Islet of Langerhans (tissue), 1 donor: ENCODE data around the gene SCARF2.
"Not testable (repeated sequence)": the region's sequence is repeated elsewhere in the genome, so short reads cannot be mapped to it uniquely, and the experiment has no call there.

ENCODE experiments used
- FAIRE-seq: peaks from one replicate; lab custom pipeline; 2011; peaks lifted over from hg19 to GRCh38; lab: Jason Lieb, UNC

The SCARF2 gene, protein sequence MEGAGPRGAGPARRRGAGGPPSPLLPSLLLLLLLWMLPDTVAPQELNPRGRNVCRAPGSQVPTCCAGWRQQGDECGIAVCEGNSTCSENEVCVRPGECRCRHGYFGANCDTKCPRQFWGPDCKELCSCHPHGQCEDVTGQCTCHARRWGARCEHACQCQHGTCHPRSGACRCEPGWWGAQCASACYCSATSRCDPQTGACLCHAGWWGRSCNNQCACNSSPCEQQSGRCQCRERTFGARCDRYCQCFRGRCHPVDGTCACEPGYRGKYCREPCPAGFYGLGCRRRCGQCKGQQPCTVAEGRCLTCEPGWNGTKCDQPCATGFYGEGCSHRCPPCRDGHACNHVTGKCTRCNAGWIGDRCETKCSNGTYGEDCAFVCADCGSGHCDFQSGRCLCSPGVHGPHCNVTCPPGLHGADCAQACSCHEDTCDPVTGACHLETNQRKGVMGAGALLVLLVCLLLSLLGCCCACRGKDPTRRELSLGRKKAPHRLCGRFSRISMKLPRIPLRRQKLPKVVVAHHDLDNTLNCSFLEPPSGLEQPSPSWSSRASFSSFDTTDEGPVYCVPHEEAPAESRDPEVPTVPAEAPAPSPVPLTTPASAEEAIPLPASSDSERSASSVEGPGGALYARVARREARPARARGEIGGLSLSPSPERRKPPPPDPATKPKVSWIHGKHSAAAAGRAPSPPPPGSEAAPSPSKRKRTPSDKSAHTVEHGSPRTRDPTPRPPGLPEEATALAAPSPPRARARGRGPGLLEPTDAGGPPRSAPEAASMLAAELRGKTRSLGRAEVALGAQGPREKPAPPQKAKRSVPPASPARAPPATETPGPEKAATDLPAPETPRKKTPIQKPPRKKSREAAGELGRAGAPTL

DNA sequence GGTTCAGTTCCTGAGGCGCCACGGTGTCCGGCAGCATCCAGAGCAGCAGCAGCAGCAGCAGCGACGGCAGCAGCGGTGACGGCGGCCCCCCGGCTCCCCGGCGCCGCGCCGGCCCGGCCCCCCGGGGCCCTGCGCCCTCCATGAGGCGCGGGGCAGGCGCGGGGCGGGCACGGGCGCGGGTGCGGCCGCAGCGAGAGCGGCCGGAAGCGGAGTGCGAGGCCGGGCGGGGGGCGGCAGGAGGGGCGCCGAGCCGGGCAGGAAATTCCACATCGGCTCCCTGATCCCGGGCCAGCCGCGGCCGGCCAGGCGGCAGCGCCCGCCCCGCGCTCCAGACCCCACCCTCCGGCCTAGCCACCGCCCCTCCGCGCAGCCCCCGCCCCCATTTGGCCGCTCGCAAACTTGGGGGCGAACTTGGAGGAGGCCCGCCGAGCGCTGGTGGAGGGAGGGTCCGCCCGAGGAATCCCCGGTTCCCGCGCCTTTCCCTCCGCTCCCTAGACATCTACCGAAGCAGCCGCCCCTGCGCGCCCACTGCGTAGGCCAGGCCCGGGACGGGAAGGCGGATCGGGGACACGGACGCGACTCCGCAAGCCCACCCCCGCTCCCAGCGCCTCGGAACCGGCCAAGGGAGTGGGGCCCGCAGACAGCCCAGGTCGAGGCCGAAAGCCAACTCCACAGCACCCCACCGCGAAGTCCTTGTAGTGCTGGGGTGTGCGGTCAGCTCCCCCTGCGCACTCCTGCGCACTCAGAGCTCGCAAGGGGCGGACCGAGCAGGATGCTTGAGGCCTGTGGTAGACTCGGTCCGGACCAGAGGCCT lies at the start of gene SCARF2:
Gene SCARF2 (minus strand): TSS at position 213 of the 814 bp plus-strand sequence. CDS start 71 bp downstream, at position 142.
- no peak for FAIRE-seq

DNA sequence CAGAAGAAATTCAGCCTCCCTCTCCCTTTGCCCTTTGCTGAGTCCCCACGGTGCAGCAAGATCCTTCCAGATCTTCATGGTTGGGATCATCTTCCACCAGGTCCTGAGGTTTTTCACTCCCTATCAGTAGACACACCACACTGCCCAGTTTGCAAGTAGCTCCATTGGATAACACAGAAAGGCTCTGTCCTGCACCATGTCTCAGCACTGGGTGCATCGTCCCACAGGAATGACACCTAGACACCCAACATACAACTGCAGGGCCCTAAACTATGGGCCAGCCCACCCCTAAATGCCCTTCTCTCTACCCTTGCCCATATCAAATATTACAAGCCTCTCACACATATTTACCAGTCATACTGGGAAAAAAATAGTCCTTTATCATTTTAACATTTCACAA lies 48.6 kb upstream of the SCARF2 start:
- no peak for FAIRE-seq

DNA sequence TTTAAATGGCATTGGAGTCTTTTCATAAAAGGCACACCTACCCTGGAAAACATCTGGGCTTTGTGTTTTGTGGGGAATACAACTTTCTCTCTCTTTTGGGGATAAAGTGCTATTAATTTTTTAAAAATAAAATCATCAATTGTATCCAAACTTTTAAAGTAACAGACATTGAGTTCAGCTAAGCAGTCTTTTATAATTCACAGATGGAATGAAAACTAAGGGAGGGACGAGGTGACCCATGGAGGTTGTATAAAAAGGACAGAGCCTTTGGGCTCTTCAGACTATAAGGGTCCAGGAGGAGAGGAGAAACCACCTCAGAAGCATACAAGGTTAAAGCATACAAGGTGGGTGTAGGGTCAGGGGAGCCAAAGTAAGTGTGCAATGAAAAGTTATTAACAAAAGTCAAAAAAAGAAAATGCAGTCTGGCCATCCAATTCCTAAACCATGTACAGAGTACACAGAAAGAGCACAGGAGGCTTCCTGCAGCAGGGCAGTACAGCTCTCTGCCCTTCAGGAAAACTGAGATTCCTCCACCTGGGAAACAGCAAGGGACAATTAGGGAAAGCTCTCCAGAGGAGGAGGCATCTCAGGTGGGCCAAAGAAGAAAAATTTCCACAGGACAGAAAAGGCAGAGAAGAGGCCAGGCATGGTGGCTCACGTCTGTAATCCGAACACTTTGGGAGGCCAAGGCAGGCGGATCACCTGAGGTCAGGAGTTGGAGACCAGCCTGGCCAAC lies 47.5 kb upstream of the SCARF2 start:
- FAIRE-seq, result no peak

DNA sequence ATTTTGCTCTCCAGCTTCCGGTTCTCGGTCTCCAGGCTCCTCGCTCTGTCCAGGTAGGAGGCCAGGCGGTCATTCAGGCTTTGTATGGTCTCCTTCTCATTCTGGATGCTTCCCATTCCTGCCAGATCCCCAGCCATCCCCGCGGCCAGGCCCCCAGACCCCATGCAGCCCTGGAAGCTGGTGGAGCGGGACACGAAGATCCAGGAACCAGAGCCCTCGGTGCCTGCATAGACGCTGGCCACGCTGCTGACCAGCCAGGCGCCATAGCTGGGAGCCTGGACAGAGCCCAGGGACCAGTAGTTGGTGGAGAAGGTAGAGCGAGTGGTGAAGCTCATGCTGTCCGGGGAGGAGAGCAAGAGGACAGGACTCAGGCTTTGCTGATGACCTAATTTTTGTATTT lies 46.1 kb upstream of the SCARF2 start:
- FAIRE-seq, result no peak

DNA sequence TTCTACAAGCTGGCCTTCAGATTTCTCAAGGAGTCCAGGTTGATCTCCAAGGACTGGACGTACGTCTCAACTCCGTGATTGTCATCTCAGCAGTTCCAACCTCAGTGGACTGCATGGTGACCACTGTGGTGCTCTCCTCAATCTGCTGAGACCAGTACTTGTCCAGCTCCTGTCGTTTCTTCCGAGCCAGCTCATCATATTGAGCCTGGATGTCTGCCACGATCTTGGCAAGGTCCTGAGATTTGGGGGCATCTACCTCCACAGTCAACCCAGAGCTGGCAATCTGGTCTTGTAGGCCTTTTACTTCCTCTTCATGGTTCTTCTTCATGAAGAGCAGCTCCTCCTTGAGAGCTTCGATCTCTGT lies 45.5 kb upstream of the SCARF2 start:
- not testable (repeated sequence) for FAIRE-seq

DNA sequence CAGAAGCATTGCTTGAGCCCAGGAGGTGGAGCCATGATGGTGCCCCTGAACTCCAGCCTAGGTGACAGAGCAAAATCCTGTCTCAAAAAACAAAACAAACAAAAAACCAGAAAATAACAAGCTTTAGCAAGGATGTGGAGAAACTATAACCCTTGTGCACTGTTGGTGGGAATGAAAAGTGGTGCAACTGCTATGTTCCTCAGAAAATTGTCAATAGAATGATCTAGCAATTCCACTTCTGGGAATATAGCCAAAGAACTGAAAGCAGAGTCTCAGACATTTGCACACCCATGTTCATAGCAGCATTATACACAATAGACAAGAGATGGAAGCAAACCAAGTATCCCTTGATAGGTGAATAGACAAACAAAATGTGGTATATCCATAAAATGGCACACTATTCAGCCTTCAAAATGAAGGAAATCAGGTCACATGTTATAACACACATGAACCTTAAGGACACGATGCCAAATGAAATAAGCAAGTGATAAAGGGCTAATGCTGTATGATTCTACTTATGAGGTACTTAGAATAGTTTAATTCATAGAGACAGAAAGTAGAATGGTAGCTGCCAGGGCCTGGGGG lies 42.1 kb upstream of the SCARF2 start:
- FAIRE-seq, result no peak

DNA sequence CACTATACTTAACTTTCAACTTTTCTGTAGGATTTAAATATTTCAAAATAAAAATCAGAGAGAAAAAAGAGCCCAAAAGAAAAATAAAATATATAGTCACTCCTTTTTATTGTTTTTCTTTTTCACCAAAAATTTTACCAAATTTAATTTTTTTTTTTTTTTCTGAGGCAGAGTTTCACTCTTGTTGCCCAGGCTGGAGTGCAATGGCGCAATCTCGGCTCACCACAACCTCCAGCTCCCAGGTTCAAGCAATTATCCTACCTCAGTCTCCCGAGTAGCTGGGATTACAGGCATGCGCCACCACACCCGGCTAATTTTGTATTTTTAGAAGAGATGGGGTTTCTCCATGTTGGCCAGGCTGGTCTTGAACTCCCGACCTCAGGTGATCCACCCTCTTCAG lies 40.4 kb upstream of the SCARF2 start:
- not testable (repeated sequence) for FAIRE-seq

DNA sequence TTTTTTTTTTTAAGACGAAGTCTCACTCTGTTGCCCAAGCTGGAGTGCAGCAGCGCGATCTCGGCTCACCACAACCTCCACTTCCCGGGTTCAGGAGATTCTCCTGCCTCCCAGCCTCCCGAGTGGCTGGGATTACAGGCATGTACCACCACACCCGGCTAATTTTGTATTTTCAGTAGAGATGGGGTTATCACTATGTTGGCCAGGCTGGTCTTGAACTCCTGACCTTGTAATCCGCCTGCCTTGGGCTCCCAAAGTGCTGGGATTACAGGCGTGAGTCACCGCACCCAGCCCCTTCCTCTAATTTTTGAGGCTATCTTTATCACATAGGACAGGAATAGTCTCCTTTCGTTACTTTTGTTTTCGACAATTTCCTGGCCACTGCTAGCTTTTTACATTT lies 37.9 kb upstream of the SCARF2 start:
- not testable (repeated sequence) for FAIRE-seq

DNA sequence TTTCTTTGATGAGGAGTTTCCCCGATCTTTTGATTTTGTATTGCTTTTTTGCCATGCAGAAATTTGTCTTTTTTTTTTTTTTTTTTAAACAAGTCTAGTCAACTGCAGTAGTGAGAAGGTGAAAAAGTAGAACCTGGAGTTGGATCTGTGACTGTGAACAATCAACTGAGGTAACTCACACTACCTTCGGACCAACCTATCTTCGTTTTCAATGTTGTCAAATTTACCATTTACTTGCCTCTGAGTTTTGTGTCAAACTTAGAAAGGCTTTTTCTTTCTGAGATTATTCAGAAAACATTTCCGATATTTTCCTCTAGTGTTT lies 37.5 kb upstream of the SCARF2 start:
- no peak for FAIRE-seq

DNA sequence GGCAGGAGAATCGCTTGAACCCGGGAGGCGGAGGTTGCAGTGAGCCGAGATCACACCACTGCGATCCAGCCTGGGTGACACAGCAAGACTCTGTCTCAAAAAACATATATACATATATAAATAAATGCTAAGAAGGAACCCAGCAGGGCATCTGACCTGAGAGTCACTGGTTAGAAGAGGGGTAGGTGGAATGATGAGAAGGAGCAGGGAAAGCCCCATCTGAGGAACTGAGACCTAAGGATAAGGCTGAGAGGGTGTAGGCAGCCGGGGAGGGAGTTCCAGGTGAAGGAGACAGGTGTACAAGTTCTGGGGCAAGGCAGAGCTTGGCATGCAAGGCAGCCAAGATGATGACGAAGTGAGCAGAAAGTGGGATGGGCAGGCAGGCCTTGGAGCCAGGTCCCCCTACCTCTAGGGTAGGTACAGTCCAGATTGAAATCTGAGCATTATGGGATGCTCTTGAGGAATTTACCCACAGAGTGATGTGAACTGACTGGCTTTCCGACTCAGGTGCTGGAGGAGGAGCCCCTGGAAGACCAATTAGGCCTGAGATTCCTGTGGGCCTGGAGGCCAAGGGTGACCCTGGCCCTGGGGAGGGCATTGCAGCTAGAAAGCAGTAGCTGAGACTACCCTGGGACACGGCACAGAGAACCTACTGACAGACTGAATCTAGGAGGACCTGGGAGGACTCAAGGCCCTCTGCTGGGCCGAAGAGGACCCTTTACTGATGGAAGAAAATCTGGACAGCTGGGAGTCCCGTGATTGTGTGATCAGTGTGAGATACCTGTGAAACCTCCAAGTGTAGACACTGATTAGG lies 35.2 kb upstream of the SCARF2 start:
- no peak for FAIRE-seq

DNA sequence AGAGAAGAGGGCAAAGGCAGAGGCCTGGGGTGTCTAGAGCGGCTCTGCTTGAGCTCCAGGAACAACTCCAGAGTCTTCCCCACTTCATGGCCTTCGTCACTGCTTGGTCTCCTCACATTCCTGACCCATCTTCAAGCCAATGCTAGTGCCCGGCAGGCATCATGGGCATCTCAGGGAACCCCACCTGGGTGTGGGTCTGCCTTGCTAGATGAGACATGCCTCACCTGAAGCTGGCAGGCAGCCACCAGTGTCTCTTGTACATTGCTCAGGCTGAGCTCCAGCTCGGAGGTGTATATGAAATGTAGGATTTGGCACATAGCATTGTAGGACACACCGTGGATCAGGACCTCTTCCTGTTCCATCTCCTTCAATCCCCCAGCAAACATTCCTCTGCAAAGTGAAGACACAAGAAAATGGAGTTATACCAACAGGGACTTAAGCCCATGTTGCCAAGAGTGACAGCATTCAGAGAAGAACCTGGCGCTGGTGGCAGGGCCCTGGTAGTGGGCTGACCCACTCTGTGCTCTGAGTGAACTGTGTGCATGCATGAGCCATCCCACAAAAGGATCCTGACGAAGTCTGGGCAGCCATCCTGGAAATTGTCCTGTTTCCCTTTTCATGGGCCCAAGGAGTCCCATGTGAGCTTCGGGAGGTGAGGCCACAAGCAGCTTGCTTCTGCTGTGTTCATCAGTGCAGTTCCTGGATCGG lies 33.7 kb upstream of the SCARF2 start:
- no peak for FAIRE-seq

DNA sequence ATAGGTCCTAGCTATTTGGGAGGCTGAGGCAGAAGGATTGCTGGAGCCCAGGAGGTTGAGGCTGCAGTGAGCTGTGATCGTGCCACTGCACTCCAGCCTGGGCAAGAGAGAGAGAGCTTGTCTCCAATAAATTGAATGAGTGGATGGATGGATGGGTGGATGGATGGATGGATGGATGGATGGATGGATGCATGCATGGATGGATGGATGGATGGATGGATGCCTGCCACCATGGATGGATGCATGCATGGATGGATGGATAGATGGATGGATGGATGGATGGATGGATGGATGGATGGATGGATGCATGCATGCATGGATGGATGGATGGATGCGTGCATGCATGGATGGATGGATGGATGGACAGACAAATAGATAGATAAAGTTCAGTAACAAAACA lies 32.9 kb upstream of the SCARF2 start:
- FAIRE-seq, result not testable (repeated sequence)

DNA sequence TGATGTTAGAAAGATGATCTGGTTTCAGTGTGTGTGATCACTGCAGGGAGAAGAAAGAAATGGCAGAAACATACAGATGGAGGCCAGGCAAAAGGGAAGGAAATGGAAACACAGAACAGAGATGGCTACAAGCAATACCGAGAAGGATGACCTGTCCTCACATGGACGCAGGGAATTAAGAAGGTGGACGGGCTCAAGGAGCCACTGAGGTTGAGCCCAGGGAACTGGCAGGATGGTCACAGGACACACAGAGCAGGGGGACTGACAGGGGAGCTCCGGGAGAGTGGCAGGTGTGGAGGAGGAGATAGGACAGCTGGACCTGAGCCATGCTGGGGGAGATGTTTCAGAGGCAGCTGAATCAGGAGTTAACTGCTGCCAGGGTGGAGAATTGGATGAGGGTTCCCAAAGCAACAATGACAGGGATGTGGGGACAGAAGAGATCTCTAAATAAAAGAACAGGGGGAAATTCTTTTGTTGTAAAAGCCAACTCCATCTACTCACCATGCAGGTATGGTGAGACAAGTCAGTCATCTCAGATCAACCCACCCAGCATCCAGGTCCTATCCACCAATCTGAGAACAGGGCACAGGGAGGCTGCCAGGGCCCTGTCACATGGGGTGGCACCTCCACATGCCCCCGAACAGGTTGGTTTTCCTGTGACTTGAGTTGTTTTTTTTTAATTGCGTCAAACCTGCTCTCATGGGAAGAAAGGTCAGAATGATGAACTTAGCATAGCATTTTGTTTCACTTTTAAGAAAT lies 31.7 kb upstream of the SCARF2 start:
- no peak for FAIRE-seq

DNA sequence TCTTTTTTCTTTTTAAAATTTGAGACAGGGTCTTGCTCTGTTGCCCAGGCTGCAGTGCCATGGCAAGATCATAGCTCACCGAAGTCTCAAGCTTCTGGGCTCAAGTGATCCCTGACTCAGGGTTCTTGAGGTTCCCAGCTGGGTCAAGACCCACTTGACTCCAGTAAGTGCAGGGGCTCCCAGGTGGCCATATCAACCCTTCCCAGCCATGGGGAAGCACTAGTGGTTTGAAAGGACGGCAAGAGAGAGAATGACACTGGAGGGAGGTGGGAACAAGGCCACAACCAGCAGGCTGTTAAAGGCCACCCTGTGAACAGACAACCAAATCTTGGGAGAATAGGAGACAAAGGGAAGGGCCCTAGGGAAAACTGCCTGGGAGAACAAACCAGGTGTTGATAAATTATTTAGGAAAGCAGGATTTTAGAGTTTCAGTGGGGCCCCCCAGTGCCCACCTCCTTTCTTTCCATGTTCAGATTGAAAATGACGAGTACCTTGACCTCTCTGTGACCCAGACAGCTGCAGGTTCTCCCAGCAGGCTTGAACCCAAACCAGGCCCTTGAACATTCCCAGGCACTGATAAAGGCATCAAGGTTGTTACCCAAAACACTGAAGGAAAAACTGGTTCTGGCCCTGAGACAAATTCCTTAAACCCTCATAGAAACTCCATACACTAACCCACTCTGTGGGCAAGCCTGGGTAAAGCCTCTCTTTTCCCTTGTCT lies 29.2 kb upstream of the SCARF2 start:
- FAIRE-seq, result no peak

DNA sequence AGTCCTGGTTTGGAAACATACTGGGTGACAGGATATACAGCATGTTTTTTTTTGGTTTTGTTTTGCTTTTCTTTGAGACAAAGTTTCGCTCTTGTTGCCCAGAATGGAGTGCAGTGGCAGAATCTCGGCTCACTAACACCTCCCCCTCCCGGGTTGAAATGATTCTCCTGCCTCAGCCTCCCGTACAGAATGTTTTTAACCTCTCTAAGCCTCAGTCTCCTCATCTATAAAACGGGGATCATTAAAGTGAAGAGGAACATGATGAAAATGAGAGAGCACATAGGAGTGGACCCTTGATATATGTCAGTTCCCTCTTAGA lies 28.1 kb upstream of the SCARF2 start:
- no peak for FAIRE-seq

DNA sequence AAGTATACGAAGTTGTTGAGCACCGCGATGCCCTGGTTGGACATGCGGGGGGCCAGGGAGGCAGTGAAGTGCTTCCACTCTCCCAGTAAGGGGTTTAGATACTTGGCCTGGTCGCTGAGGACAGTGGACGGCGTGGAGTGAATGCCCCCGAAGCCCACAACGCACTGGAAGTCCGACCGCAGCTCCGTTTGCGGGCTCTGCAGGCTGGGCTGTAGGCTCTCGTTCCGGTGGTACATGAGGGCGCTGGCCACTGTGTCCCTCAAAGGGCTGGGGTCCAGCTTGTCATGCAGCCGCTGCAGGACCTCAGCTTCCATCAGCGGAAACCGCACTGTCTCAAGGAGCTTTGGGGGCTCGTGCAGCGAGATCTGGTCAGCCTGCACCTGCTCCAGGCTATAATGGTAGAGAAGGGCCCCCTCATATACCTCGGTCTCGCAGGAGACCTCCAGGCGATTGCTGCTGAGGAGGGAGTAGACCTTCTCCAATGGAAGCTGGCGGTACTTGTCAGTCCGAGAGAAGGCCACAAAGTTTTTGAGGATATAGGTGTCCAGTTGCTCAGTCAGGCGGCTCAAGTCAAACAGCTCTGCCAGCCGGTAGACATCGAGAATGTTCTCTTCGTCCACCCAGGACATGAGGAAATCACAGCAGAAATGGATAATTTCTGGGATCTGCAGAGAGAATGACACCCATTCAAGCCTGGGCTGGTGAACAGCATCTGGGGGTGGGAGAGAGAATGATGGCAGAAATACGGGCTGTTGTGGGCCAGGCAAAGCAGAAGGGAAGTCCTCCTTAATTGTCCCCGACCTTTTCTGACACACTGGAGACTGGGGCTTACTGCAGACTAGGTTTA lies 27.5 kb upstream of the SCARF2 start:
- FAIRE-seq, result no peak

DNA sequence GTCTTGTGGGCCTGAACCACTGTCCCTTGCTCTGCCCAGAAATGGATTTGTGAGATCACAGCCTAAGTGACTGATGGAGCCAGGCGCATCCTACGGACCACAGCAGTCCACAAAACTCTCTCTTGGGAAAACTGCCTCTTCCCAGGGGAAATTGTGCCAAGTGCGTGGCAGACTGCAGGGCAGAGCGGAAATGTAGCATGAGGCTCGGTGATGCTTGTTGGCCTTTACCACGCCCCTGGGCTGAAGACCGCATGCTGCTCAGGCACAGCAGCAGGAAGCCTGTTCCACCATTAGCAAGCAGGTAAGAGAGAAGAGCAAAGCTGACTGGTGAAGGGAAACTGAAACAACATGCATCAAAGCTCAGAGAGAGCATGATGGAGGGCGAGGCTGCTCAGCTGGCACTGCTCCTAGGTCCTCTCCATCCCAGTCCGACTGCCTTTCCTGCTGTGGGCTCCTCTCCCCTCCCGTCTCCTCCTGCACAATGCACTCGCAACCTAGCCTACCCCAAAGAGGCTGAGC lies 26.5 kb upstream of the SCARF2 start:
- no peak for FAIRE-seq
